ENCODE results near the gene UST.
"Not testable (repeated sequence)": the region's sequence is repeated elsewhere in the genome, so short reads cannot be mapped to it uniquely, and the experiment has no call there.

The UST gene

DNA sequence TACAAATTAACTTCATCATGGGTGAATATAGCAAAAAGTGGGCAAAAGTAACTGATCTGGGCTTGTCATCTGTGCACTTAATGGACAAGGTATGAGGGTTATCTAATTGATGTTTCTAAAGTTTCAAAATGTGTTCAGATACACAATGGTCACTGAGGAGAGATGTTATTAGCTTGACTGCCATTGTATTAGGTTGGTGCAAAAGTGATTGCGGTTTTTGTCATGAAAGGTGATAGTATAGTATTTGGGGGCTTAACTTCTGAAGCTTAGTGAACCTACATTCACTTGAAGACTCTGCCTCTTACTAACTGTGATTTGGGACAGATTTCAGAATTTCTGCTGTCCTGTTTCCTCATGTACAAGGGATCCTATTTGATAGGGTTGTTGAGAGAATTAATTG lies 159.6 kb downstream of the UST start:
- TF ChIP-seq EZH2phosphoT487 (IDR thresholded peaks at IDR 0.05; ENCODE audit: borderline replicate concordance, low read length), result no peak
- TF ChIP-seq, protein P1, sequence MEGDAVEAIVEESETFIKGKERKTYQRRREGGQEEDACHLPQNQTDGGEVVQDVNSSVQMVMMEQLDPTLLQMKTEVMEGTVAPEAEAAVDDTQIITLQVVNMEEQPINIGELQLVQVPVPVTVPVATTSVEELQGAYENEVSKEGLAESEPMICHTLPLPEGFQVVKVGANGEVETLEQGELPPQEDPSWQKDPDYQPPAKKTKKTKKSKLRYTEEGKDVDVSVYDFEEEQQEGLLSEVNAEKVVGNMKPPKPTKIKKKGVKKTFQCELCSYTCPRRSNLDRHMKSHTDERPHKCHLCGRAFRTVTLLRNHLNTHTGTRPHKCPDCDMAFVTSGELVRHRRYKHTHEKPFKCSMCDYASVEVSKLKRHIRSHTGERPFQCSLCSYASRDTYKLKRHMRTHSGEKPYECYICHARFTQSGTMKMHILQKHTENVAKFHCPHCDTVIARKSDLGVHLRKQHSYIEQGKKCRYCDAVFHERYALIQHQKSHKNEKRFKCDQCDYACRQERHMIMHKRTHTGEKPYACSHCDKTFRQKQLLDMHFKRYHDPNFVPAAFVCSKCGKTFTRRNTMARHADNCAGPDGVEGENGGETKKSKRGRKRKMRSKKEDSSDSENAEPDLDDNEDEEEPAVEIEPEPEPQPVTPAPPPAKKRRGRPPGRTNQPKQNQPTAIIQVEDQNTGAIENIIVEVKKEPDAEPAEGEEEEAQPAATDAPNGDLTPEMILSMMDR (IDR thresholded peaks at IDR 0.05; ENCODE audit: low read depth, low read length, poor library complexity, severe bottlenecking), result no peak
- no peaks in the 10 kb centered on the region for H3K9me3 ChIP-seq (ENCODE audit: control insufficient read depth, insufficient read depth, low read length)
- H3K27me3 ChIP-seq (ENCODE audit: control insufficient read depth, low read length), result peaks cover 9% of the 10 kb centered on the region; the same call in 1 of the 2 replicates
- H3K4me3 ChIP-seq (ENCODE audit: low read length), result no peak overlapping the region
- H3F3A ChIP-seq (ENCODE audit: control insufficient read depth, insufficient read depth), result no peaks in the 10 kb centered on the region
- no peaks in the 10 kb centered on the region for H3K9me2 ChIP-seq (replicated peaks; ENCODE audit: control insufficient read depth, low read length)
- H3K36me3 ChIP-seq (ENCODE audit: control insufficient read depth, low read length), result no peaks in the 10 kb centered on the region
- H3K4me2 ChIP-seq (ENCODE audit: low read length), result no peak overlapping the region
- H3K27ac ChIP-seq (ENCODE audit: low read depth, low read length), result no peak overlapping the region
- H4K20me1 ChIP-seq (ENCODE audit: control insufficient read depth, insufficient read depth, low read depth, low read length), result no peaks in the 10 kb centered on the region
- no peaks in the 10 kb centered on the region for H3K4me1 ChIP-seq (ENCODE audit: control insufficient read depth, low read length)
- no peaks in the 10 kb centered on the region for H3K79me2 ChIP-seq (ENCODE audit: control insufficient read depth, low read length)

DNA sequence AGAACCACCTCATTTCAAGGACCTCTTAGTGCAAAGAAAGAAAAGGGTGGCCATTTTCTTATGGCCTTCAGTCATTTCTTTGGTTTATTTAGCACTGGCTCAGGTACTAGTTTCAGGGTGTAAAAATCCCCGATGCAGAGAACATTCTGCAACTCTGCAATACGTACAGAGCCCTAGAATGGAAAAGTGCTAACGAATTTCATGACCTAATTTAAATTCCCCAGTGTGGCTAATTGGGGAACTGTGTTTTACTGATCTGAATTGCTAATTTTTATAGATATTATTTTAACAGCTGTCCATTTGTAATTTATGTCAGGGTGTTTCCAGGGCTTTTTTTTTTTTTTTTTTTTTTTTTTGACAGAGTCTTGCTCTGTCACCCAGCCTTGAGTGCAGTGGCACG lies 160.7 kb downstream of the UST start:
- Histone ChIP-seq H3F3A (ENCODE audit: control insufficient read depth, insufficient read depth) (no peaks in the 10 kb centered on the region), H3K4me2 (ENCODE audit: low read length) (no peak overlapping the region), H3K79me2 (ENCODE audit: control insufficient read depth, low read length) (no peaks in the 10 kb centered on the region), H3K4me3 (ENCODE audit: low read length) (no peak overlapping the region), H3K27ac (ENCODE audit: low read depth, low read length) (no peak overlapping the region), H3K4me1 (ENCODE audit: control insufficient read depth, low read length) (no peaks in the 10 kb centered on the region), H3K9me2 (replicated peaks; ENCODE audit: control insufficient read depth, low read length) (no peaks in the 10 kb centered on the region), H3K36me3 (ENCODE audit: control insufficient read depth, low read length) (no peaks in the 10 kb centered on the region), H4K20me1 (ENCODE audit: control insufficient read depth, insufficient read depth, low read depth, low read length) (no peaks in the 10 kb centered on the region), H3K9me3 (ENCODE audit: control insufficient read depth, insufficient read depth, low read length) (no peaks in the 10 kb centered on the region), H3K27me3 (ENCODE audit: control insufficient read depth, low read length) (peaks cover 9% of the 10 kb centered on the region; the same call in 1 of the 2 replicates)
- TF ChIP-seq, protein P1 (IDR thresholded peaks at IDR 0.05; ENCODE audit: low read depth, low read length, poor library complexity, severe bottlenecking), result no peak
- no peak for TF ChIP-seq EZH2phosphoT487 (IDR thresholded peaks at IDR 0.05; ENCODE audit: borderline replicate concordance, low read length)

DNA sequence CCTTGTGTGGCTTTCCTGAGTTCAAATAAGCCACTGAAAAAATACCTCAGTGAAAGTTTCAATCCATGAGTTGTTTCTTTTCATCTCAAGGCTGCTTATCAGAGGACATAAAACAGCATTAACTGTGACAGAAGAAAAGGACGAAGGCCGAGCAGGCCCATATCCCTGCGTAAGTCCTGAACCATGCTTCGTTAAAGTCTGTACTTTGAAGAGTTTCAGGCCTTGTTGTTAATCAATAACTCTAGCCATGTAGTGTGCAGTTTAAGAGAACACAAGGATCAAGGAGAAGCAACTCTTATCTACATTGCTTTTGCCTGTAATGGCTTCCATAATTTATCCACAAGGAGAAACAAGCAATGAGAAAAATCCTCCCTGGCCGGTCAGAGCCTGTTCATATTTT lies 165.4 kb downstream of the UST start:
- Histone ChIP-seq H3K79me2 (ENCODE audit: control insufficient read depth, low read length) (no peaks in the 10 kb centered on the region), H3K4me3 (ENCODE audit: low read length) (no peak overlapping the region), H3K36me3 (ENCODE audit: control insufficient read depth, low read length) (no peaks in the 10 kb centered on the region), H4K20me1 (ENCODE audit: control insufficient read depth, insufficient read depth, low read depth, low read length) (no peaks in the 10 kb centered on the region), H3K4me2 (ENCODE audit: low read length) (no peak overlapping the region), H3K27ac (ENCODE audit: low read depth, low read length) (no peak overlapping the region), H3K9me2 (replicated peaks; ENCODE audit: control insufficient read depth, low read length) (no peaks in the 10 kb centered on the region), H3F3A (ENCODE audit: control insufficient read depth, insufficient read depth) (no peaks in the 10 kb centered on the region), H3K4me1 (ENCODE audit: control insufficient read depth, low read length) (no peaks in the 10 kb centered on the region), H3K27me3 (ENCODE audit: control insufficient read depth, low read length) (no peaks in the 10 kb centered on the region), H3K9me3 (ENCODE audit: control insufficient read depth, insufficient read depth, low read length) (no peaks in the 10 kb centered on the region)
- TF ChIP-seq, protein P1 (IDR thresholded peaks at IDR 0.05; ENCODE audit: low read depth, low read length, poor library complexity, severe bottlenecking), result no peak
- no peak for TF ChIP-seq EZH2phosphoT487 (IDR thresholded peaks at IDR 0.05; ENCODE audit: borderline replicate concordance, low read length)

DNA sequence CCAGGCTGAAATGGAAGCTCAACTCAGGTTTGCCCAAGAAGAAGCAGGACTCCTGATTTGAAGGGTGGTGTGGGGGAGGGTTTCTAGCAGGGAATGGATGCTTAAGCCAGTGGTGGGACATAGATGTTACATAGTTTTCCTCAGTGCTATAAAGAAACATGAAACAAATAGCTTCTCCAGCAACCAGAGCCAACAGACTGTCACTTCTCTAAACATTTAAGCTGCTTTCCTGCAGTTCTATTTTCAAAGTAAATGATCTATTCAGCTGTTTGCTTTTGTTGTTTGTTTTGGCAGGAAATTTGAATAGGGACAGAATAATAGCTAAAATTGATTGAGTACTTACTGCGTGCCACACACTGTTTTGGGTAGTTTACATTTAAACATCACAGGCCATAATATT lies 169.0 kb downstream of the UST start:
- Histone ChIP-seq H3K9me2 (replicated peaks; ENCODE audit: control insufficient read depth, low read length) (no peaks in the 10 kb centered on the region), H4K20me1 (ENCODE audit: control insufficient read depth, insufficient read depth, low read depth, low read length) (no peaks in the 10 kb centered on the region), H3K27me3 (ENCODE audit: control insufficient read depth, low read length) (no peaks in the 10 kb centered on the region), H3K4me3 (ENCODE audit: low read length) (no peak overlapping the region), H3K9me3 (ENCODE audit: control insufficient read depth, insufficient read depth, low read length) (no peaks in the 10 kb centered on the region), H3K4me1 (ENCODE audit: control insufficient read depth, low read length) (no peaks in the 10 kb centered on the region), H3K36me3 (ENCODE audit: control insufficient read depth, low read length) (no peaks in the 10 kb centered on the region), H3F3A (ENCODE audit: control insufficient read depth, insufficient read depth) (no peaks in the 10 kb centered on the region), H3K79me2 (ENCODE audit: control insufficient read depth, low read length) (no peaks in the 10 kb centered on the region), H3K4me2 (ENCODE audit: low read length) (no peak overlapping the region), H3K27ac (ENCODE audit: low read depth, low read length) (no peak overlapping the region)
- TF ChIP-seq, protein P1 (IDR thresholded peaks at IDR 0.05; ENCODE audit: low read depth, low read length, poor library complexity, severe bottlenecking), result no peak
- TF ChIP-seq EZH2phosphoT487 (IDR thresholded peaks at IDR 0.05; ENCODE audit: borderline replicate concordance, low read length), result no peak

DNA sequence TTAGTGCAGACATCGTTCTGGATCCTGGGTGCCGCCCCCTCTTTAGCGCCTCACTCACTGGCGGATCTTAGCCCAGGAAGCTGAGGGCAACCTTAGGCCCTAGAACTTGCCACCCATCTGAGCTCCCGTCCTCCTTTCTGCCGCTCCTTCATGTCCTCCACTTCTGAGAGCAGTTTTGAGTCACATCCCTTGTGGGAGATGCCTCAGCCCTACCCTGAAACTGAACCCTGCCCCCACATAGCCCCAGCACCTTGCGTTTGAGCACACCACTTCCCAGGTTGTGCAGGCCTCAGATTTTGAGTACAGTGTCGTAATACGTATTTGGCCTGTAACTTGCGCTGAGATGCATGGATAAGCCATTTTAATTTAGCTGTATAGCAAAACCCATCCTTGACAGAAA lies 169.7 kb downstream of the UST start:
- not testable (repeated sequence) for H3K9me2 ChIP-seq (replicated peaks; ENCODE audit: control insufficient read depth, low read length); H3K4me2 ChIP-seq (ENCODE audit: low read length); H3K36me3 ChIP-seq (ENCODE audit: control insufficient read depth, low read length); H3K9me3 ChIP-seq (ENCODE audit: control insufficient read depth, insufficient read depth, low read length); H3K4me1 ChIP-seq (ENCODE audit: control insufficient read depth, low read length); H3F3A ChIP-seq (ENCODE audit: control insufficient read depth, insufficient read depth); H3K4me3 ChIP-seq (ENCODE audit: low read length); H3K27ac ChIP-seq (ENCODE audit: low read depth, low read length); H4K20me1 ChIP-seq (ENCODE audit: control insufficient read depth, insufficient read depth, low read depth, low read length); H3K27me3 ChIP-seq (ENCODE audit: control insufficient read depth, low read length); H3K79me2 ChIP-seq (ENCODE audit: control insufficient read depth, low read length)
